Tibial nerve (tissue), 3 donors: ENCODE measurements around the gene C1orf94.

Source experiments
- CTCF ChIP-seq, 5 experiments: fragments of 200-600 bp in 3 of 5; fragments of 450-650 bp in 2 of 5; sonication (generic) in 3 of 5; IDR thresholded peaks; one replicate each; pipeline ENCODE4 v1.5.1; 2016 to 2019; ENCODE audit warnings: antibody characterized with exemption in 5 of 5, mild to moderate bottlenecking in 3 of 5, moderate library complexity in 2 of 5
- POLR2A ChIP-seq, 2 donors: fragments of 450-650 bp; IDR thresholded peaks; one replicate each; pipeline ENCODE4 v1.6.1; 2017; ENCODE audit warnings: antibody characterized with exemption in 2 of 2, mild to moderate bottlenecking in 2 of 2, moderate library complexity in 2 of 2

GRCh38 chr1:34263406-34263805 is 86.7 kb downstream of the C1orf94 start:
- TF ChIP-seq CTCF (IDR thresholded peaks at IDR 0.05) (no peak), POLR2A (IDR thresholded peaks at IDR 0.05) (no peak)
